Muscle of leg (tissue), 11 donors: Measurements from ENCODE around the gene RBM23. TPM values are rescaled to one million over a fixed set of nuclear protein-coding genes. Genes with fewer than 3 reads are reported as not detected.

Experiments
- DNase-seq: peaks from one replicate; pipeline ENCODE4 v3.0.0; 2013
- H3K27ac ChIP-seq: one replicate; pipeline ENCODE4 v1.5.1; 2013; ENCODE audit warnings: mild to moderate bottlenecking, low read length, control low read depth
- H3K27me3 ChIP-seq: one replicate; pipeline ENCODE4 v1.6.1; 2013; ENCODE audit warnings: low read length; ENCODE audit not compliant: control insufficient read depth, insufficient read depth
- H3K36me3 ChIP-seq: one replicate; pipeline ENCODE4 v1.6.1; 2013; ENCODE audit warnings: low read length; ENCODE audit not compliant: control insufficient read depth, insufficient read depth
- H3K4me1 ChIP-seq: one replicate; pipeline ENCODE4 v1.6.1; 2013; ENCODE audit warnings: low read length; ENCODE audit not compliant: control insufficient read depth, insufficient read depth
- H3K4me3 ChIP-seq: one replicate; pipeline ENCODE4 v1.5.1; 2013; ENCODE audit warnings: low read length, control low read depth
- H3K9me3 ChIP-seq: replicated peaks from 2 replicates; pipeline ENCODE4 v1.6.1; 2013; ENCODE audit warnings: low read depth, low read length; ENCODE audit not compliant: control insufficient read depth
- WGBS: methylation state at CpG from one replicate; pipeline ENCODE4 v1.1.5; 2013; ENCODE audit warnings: missing lambda C conversion rate; ENCODE audit not compliant: insufficient coverage; 5-methylcytosine and 5-hydroxymethylcytosine counted together
- polyA plus RNA-seq, 8 donors: library from polyadenylated mRNA; unstranded; fragments of 120-200 nt; gene quantifications; one replicate each; pipeline versions ENCODE4 v1.2.1 to v1.2.3, GENCODE V29; 2013; ENCODE audit warnings: inconsistent platforms in 1 of 8, low replicate concordance in 1 of 8; ENCODE audit not compliant: insufficient read length in 8 of 8, insufficient read depth in 1 of 8
- total RNA-seq: library from RNA; stranded (reverse); fragments of 120-200 nt; gene quantifications from one replicate; pipeline ENCODE4 v1.2.4, GENCODE V29; 2013

Gene RBM23
- total and polyA plus RNA-seq, 9 donors, result 51.7 to 67.6 (median 56.2) TPM

DNA sequence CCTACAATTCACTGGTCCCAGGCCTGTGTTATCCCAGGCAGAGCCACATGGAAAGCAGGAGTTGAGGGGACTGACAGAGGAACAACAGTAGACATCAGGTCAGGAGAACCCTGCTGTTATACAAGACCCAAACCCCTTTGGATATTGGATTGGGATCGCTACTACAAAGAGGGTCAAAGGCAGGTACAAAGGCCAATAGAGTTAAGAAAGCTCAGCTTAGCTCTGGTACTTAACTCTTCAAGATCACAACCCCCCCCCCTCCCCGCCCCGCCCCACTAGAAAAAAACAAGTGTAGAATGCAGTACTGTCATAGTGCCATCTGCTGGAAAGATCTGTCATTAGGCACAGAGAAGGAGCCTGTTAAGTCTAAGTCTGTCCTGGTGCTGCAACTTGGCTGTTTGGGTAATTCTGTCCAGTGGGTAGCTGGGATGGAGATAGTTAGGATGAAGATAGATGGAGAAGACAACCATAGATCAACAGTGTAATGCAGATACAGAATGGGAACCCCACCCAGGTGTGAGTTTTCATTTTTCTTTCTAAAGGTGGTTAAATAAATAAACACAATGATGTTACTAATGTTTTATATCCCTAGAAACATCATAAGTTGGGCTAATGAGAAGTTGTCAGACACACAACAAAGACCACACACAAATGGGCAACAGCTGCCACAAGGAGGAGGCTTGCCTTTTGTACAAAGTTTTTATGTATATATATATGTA is 18.7 kb downstream of the RBM23 start:
- no peak overlapping the region for H3K27ac ChIP-seq
- DNase-seq, result peak; percentile 81
- H3K27me3 ChIP-seq, result no peaks in the 10 kb centered on the region
- peaks cover 65% of the 10 kb centered on the region for H3K36me3 ChIP-seq
- no peaks in the 10 kb centered on the region for H3K4me1 ChIP-seq
- no peak overlapping the region for H3K4me3 ChIP-seq
- no peaks in the 10 kb centered on the region for H3K9me3 ChIP-seq
- WGBS, result no CpG with 5 or more reads among the region's 3 CpGs

DNA sequence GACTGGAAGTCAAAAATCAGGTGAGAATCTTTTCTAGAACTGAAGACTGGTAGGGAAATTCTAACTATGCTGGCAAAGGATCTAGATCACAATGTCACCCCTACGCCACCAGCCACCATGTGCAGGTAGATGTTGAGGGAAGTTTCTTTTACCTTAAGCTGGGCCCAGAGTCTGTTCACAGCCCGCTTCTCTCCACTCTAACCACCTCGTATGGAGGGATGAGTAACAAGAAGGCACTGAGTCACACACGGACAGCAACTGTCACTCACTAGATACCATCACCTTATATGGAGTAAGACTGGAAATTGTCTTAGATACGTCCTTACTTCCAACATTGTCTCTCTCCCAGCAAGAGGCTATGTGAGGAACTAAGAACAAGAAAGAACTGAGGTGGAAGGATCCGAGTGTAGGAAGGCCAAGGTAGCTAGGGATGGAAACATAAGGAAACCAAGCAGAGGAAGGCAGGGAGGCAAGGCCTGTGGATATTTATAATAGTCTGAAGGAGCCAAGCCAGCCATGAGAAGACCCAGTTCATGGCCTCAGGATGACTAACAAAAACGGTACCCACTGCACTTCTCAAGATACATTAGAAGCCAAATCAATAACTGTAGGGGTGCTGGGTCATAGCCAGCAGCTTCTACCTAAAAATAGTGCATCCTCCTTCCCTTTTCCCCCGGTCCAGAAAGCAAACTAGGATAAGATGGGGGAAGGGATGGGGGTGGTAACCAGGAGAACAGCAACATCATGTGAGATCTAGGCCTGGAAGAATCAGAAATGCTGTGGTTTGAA is 20.5 kb downstream of the RBM23 start:
- no peak overlapping the region for H3K4me3 ChIP-seq
- no peaks in the 10 kb centered on the region for H3K4me1 ChIP-seq
- H3K36me3 ChIP-seq, result peaks cover 48% of the 10 kb centered on the region
- 89% methylated on average over 1 of the region's 8 CpGs for WGBS
- H3K9me3 ChIP-seq, result no peaks in the 10 kb centered on the region
- DNase-seq, result no peak
- no peak overlapping the region for H3K27ac ChIP-seq
- H3K27me3 ChIP-seq, result no peaks in the 10 kb centered on the region

DNA sequence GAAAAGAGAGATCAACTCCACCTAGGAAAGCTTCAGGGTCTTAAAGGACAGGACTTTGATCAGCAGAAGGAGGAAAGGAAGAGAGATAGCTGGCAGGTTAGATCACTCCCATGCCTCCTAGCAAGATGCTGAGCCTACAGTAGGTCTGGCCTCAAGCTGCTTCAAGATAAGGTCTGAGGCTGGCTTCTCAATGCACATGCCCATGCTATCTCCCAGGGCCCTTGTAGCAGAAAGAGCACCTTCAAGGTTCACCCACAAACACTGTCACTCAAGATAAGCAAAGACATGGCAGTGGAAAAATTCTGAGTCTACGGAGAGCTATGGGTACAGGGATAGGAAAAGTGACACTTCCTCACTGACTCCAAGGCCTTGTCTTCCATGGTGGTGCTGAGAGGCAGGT is 21.6 kb downstream of the RBM23 start:
- Histone ChIP-seq H3K36me3 (peaks cover 39% of the 10 kb centered on the region), H3K27me3 (no peaks in the 10 kb centered on the region), H3K9me3 (no peaks in the 10 kb centered on the region), H3K4me3 (no peak overlapping the region), H3K4me1 (no peaks in the 10 kb centered on the region), H3K27ac (no peak overlapping the region)
- no peak for DNase-seq
- no CpG with 5 or more reads among the region's 1 CpG for WGBS

DNA sequence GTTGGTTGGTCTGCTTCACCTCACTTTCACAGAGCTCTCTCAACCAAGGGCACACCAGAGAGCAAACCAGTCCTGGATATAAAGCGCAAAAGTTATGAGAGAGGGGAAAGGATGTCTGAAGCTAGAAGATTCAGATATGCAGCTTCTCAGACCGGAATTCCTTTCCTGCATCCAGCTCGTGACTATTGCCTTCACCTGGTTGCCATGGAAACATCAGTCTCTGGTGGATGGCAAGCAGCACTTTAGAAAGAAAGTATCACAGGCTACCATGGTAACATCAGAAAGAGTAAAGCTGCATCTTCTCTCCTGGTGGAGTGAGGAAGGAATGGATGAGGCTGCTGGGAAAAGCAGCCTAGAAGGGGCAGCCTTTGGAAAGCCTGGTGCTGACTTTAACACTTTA is 22.2 kb downstream of the RBM23 start:
- Histone ChIP-seq H3K27ac (no peak overlapping the region), H3K9me3 (no peaks in the 10 kb centered on the region), H3K4me3 (no peak overlapping the region), H3K4me1 (no peaks in the 10 kb centered on the region), H3K36me3 (peaks cover 33% of the 10 kb centered on the region), H3K27me3 (no peaks in the 10 kb centered on the region)
- no peak for DNase-seq
- 78% methylated on average over 3 of the region's 3 CpGs for WGBS

DNA sequence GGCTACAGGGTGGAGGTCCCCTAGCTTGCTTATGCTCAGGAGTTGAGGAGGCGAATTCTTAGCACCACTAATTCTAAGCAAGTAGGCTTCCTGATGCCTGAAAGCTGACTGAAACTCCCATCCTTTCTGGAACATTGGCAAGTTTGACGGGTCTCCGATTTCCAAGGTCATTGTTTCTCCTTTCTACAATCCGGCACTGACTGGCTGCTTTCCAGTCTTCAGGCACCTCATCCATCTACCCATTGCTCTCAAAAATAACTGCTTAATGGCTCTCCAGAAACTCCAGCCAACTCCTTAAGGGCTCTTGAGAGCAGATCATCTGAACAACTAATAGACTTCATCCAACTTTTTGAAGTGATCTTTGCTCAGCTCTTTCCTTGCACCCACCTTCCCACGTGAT is 22.6 kb downstream of the RBM23 start:
- Histone ChIP-seq H3K36me3 (peaks cover 29% of the 10 kb centered on the region), H3K4me1 (no peaks in the 10 kb centered on the region), H3K9me3 (no peaks in the 10 kb centered on the region), H3K27ac (no peak overlapping the region), H3K4me3 (no peak overlapping the region), H3K27me3 (no peaks in the 10 kb centered on the region)
- WGBS, result 64% methylated on average over 4 of the region's 5 CpGs
- no peak for DNase-seq

DNA sequence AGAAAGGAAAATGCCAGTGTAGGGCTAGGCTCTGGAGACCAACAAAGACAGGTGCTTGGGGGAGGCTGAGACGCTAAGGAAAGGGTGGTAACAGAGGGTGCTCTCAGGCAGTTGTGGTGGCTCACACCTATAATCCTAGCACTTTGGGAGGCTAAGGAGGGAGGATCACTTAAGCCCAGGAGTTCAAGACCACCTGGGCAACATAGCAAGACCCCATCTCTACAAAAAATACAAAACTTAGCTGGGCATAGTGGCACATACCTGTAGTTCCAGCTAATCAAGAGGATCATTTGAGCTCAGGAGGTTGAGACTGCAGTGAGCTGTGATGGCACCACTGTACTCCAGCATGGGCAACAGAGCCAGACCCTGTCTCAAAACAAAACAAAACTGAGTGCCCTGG is 23.5 kb downstream of the RBM23 start:
- Histone ChIP-seq H3K27me3 (no peaks in the 10 kb centered on the region), H3K4me3 (no peak overlapping the region), H3K4me1 (no peaks in the 10 kb centered on the region), H3K36me3 (peaks cover 20% of the 10 kb centered on the region), H3K27ac (no peak overlapping the region), H3K9me3 (no peaks in the 10 kb centered on the region)
- no peak for DNase-seq
- WGBS, result no CpG with 5 or more reads among the region's 1 CpG

DNA sequence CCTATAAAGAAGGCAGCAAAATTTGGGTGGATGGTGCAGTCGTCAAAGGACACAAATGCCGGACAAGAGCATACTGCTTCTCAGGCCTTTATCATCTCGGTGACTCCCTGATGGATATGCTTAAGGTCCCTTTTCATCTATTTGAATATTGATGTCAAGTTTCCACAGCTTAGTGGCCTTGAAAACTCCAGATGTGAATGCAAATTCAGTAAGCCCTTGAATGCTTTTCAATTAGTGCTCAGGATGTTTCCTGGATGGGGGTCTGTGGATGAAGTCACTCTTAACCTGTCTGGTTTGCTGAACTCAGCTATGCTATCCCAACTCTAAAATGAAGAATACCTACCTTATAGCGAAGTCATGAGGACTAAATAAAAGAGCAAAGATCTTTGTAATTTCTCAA is 25.2 kb downstream of the RBM23 start:
- 92% methylated on average over 2 of the region's 4 CpGs for WGBS
- H3K4me1 ChIP-seq, result no peaks in the 10 kb centered on the region

DNA sequence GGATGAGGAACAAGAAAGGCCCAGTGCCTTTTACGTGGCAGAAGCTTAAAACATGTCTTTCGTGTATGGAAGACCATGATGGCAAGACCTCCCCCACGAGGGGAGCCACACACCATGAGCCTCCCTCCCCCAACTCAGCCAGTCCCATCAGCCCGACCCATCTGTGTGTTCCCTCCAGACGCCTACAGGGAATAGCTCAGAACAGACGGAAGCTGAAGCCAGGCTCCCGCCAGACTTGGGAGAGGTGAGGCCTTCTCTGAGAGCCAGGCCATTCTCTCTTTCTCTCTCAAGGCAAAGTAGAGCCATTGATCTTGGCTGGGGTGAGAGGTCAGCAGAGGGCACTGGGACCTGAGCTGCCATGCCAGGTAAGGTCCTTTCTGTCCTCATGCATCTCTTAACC is 26.5 kb downstream of the RBM23 start:
- H3K4me3 ChIP-seq, result no peak overlapping the region
- no peaks in the 10 kb centered on the region for H3K9me3 ChIP-seq
- H3K27ac ChIP-seq, result no peak overlapping the region
- H3K4me1 ChIP-seq, result peaks cover 10% of the 10 kb centered on the region
- 73% methylated on average over 3 of the region's 7 CpGs for WGBS
- peaks cover 3% of the 10 kb centered on the region for H3K36me3 ChIP-seq
- H3K27me3 ChIP-seq, result no peaks in the 10 kb centered on the region
- DNase-seq, result no peak

More for the DNA sequence above, 25.2 kb downstream of the RBM23 start:
- DNase-seq, result no peak
- Histone ChIP-seq H3K27ac (no peak overlapping the region), H3K27me3 (no peaks in the 10 kb centered on the region), H3K36me3 (peaks cover 5% of the 10 kb centered on the region), H3K9me3 (no peaks in the 10 kb centered on the region), H3K4me3 (no peak overlapping the region)

DNA sequence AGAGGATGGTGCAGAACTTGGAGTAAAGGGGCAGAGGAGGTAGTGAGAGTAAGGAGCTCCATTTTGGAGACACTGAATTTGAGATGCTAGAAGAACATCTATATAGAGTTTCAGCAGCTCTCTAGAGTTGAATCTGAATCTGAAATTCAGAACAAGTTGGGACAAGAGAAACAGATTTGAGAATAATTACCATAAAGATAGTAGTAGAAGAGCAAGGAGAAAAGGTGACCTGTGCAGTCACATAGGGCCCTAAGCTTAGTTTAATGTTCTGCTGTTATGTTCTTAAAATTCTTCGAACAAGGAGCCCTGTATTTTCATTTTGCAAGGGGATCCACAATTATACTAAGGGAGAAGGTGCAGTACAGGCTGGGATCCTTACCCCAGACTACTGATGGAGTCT is 28.5 kb downstream of the RBM23 start:
- 100% methylated on average over 1 of the region's 1 CpG for WGBS
- no peaks in the 10 kb centered on the region for H3K9me3 ChIP-seq
- H3K4me1 ChIP-seq, result peaks cover 22% of the 10 kb centered on the region
- no peak for DNase-seq
- H3K36me3 ChIP-seq, result no peaks in the 10 kb centered on the region
- no peak overlapping the region for H3K27ac ChIP-seq
- H3K4me3 ChIP-seq, result no peak overlapping the region
- H3K27me3 ChIP-seq, result peaks cover 3% of the 10 kb centered on the region

DNA sequence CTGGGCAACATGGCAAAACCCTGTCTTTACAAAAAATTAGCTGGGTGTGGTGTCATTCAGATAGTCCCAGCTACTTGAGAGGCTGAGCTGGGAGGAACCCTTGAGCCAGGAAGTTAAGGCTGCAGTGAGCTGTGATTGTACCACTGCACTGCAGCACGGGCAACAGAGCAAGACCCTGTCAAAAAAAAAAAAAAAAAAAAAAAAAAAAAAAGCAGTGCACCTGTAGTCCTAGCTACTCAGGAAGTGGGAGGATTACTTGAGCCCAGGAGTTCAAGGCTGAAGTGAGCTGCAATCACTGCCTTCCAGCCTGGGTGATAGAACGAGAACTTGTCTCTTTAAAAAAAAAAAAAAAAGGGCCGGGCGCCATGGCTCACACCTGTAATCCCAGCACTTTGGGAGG is 30.3 kb downstream of the RBM23 start:
- WGBS, result no CpG with 5 or more reads among the region's 4 CpGs
- DNase-seq, result no peak
- Histone ChIP-seq H3K36me3 (no peaks in the 10 kb centered on the region), H3K27me3 (peaks cover 3% of the 10 kb centered on the region), H3K9me3 (no peaks in the 10 kb centered on the region), H3K27ac (no peak overlapping the region), H3K4me3 (no peak overlapping the region), H3K4me1 (peaks cover 25% of the 10 kb centered on the region)
